Measurements from ENCODE around the gene BCL2L11.

Gene BCL2L11

DNA sequence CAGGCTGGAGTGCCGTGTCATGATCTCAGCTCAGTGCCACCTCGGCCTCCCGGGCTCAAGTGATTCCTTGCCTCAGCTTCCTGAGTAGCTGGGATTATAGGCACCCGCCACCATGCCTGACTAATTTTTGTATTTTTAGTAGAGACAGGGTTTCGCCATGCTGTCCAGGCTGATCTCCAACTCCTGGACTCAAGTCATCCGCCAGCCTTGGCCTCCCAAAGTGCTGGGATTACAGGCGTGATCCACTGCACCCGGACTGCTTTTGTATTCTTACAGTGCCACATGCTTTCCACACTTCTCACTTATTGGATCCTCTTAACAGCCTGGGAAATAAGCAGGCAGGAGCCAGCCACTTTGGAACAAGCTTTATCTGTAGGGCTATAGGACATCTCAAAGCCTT lies 25.3 kb upstream of the BCL2L11 start:
- Histone ChIP-seq H3K4me3 (ENCODE audit: low read depth, low read length) (no peak overlapping the region), H3K27ac (no peak overlapping the region), H3K27me3 (replicated peaks) (peaks cover 12% of the 10 kb centered on the region), H3K36me3 (replicated peaks) (no peaks in the 10 kb centered on the region)
- no peak for TF ChIP-seq CTCF (IDR thresholded peaks at IDR 0.05; ENCODE audit: low read depth, low read length, missing control alignments)
- in situ Hi-C loops (cut with HindIII; ENCODE audit: low pct_ligation_motif_present, low sequenced_read_pairs): no loop called here
- no peak for DNase-seq

GRCh38 chr2:111099402-111099801 lies 21.3 kb upstream of the BCL2L11 start:
- H3K27me3 ChIP-seq (replicated peaks): no peaks in the 10 kb centered on the region
- no peak for DNase-seq
- no peak overlapping the region for H3K27ac ChIP-seq
- TF ChIP-seq CTCF (IDR thresholded peaks at IDR 0.05; ENCODE audit: low read depth, low read length, missing control alignments): no peak
- in situ Hi-C loops (cut with HindIII; ENCODE audit: low pct_ligation_motif_present, low sequenced_read_pairs): no loop called here
- no peak overlapping the region for H3K4me3 ChIP-seq (ENCODE audit: low read depth, low read length)
- no peaks in the 10 kb centered on the region for H3K36me3 ChIP-seq (replicated peaks)

- DNase-seq: no peak
- Histone ChIP-seq H3K36me3 (replicated peaks) (no peaks in the 10 kb centered on the region), H3K4me3 (ENCODE audit: low read depth, low read length) (no peak overlapping the region), H3K27me3 (replicated peaks) (no peaks in the 10 kb centered on the region), H3K27ac (no peak overlapping the region)
- in situ Hi-C loops (cut with HindIII; ENCODE audit: low pct_ligation_motif_present, low sequenced_read_pairs): no loop called here
- no peak for TF ChIP-seq CTCF (IDR thresholded peaks at IDR 0.05; ENCODE audit: low read depth, low read length, missing control alignments)
Measured at GRCh38 chr2:111100087-111100764, 20.5 kb upstream of the BCL2L11 start.

DNA sequence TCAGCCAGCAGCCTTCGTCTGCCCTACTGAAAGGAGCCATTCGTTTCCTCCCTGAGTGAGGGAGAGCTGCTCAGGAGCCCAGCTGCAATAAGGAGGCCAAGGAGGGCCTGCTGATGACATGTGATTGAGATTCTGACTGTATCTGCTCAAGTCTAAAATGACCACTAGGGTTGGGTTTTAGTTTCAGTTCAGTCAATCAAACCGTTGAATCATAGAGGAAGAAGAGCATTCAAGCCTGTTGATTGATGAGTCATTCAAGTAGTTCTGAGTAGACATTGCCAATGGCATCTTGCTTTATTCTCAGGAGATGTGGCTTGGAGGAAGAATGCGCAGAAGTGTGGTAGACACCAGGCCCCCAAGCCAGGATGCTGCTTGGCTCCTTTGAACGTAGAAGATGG lies 19.9 kb upstream of the BCL2L11 start:
- TF ChIP-seq CTCF (IDR thresholded peaks at IDR 0.05; ENCODE audit: low read depth, low read length, missing control alignments): no peak
- Histone ChIP-seq H3K27ac (no peak overlapping the region), H3K4me3 (ENCODE audit: low read depth, low read length) (no peak overlapping the region)

GRCh38 chr2:111101592-111101991 lies 19.1 kb upstream of the BCL2L11 start:
- DNase-seq: no peak
- H3K27ac ChIP-seq: no peak overlapping the region
- TF ChIP-seq CTCF (IDR thresholded peaks at IDR 0.05; ENCODE audit: low read depth, low read length, missing control alignments): no peak
- no peak overlapping the region for H3K4me3 ChIP-seq (ENCODE audit: low read depth, low read length)
- in situ Hi-C loops (cut with HindIII; ENCODE audit: low pct_ligation_motif_present, low sequenced_read_pairs): no loop called here
- H3K27me3 ChIP-seq (replicated peaks): no peaks in the 10 kb centered on the region
- H3K36me3 ChIP-seq (replicated peaks): no peaks in the 10 kb centered on the region

More for the DNA sequence above, 19.9 kb upstream of the BCL2L11 start:
- Histone ChIP-seq H3K36me3 (replicated peaks) (no peaks in the 10 kb centered on the region), H3K27me3 (replicated peaks) (no peaks in the 10 kb centered on the region)
- in situ Hi-C loops (cut with HindIII; ENCODE audit: low pct_ligation_motif_present, low sequenced_read_pairs): no loop called here
- no peak for DNase-seq

DNA sequence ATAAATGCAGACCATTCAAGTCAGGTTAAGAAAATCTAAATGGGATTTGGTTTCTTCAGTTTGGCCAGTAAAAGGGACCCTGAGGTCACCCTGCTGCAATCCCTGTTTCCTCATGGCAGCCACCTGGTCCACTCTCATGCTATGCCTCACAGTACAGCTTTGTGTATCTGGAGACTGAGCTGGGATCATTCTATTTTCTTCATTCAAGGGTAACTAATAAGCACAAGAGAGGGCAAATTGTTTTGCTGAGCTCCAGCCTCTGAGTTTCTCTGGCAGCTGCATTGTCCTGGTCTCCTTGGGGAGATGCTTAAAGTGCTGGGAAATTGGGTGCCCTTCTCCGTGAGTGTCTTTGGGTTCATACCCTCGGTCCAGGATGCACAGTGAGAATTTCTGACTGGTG lies 18.5 kb upstream of the BCL2L11 start:
- Histone ChIP-seq H3K27ac (no peak overlapping the region), H3K27me3 (replicated peaks) (no peaks in the 10 kb centered on the region), H3K36me3 (replicated peaks) (no peaks in the 10 kb centered on the region), H3K4me3 (ENCODE audit: low read depth, low read length) (no peak overlapping the region)
- DNase-seq: no peak
- in situ Hi-C loops (cut with HindIII; ENCODE audit: low pct_ligation_motif_present, low sequenced_read_pairs): no loop called here
- TF ChIP-seq CTCF (IDR thresholded peaks at IDR 0.05; ENCODE audit: low read depth, low read length, missing control alignments): no peak

Data from brain microvascular endothelial cell (primary cell).